Epidermal melanocyte (primary cell): ENCODE results near the gene RGS7BP.

Experiments used
- DNase-seq: peaks from one replicate; pipeline ENCODE4 v3.0.0; 2011; ENCODE audit warnings: low spot score; ENCODE audit not compliant: insufficient read length

Gene RGS7BP

DNA sequence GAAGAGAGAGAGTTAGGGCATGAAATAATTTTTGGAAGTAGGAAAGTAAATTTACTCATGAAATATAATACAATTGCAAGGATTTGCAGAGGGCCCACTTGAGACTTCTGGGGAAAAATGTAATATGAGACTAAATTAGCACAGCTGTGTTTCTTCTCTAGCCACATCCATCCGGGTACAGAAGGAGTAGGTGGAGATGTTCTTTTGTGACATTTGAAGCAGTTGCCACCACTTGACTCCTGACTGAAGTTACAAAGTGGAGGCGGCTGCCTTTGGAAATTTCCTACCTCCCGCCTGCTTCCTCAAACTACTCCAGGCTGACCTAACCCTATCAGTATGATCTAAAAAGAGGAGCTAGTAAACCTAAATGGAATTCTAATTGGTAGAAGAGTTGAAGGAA lies 126.4 kb downstream of the RGS7BP start:
- DNase-seq = no peak

DNA sequence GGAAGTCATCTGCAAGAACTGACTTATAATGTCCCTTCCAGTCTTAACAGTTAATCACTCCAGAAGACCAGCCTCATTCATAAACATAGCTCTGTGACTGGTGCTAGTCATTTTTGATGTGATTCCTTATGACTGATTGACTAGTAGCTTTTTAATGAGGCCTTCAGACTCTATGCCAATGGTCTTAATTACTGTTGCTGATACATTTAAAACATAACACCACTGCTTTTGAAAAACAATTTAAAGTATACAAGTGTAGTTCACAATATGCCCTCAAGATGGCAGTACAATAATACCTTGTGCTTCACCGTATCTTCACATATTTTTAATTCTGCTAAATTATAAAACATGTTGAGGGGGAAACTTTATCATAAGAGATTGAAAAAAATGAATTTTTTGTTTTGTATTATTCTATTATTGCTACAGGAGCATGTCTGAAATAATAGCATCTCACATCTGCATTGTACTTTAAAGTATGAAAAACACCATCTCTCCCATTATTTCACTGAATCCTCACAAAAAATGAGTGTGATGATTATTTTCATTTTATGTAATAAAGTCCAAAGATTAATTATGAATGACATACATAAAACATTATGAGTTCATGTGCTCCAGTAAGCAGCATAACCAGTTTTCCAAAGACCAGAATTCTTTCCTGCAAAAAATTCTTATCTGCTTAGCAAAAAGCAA lies 129.3 kb downstream of the RGS7BP start:
- no peak for DNase-seq

DNA sequence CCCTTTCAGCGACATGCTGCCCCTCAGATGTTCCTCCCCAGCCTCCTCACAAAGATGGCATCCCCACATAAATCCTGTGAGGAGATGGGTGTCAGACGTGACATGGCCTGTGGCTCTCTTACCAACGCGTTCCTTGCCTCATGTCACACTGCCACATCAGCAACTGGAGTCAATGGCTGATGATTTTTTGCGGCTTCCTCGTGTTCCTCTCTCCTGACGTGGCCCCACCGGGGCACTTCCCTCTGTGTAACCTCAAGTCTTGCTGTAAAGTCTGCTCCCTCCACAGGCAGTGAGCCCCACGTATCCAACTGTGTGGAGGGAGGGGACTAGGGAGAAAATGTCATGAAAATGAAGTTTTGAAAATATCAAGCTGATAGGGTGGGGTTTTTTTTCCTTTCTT lies 131.3 kb downstream of the RGS7BP start:
- DNase-seq = no peak

GRCh38 chr5:64637837-64638443 lies 132.1 kb downstream of the RGS7BP start:
- DNase-seq = no peak

- no peak for DNase-seq
Measured at GRCh38 chr5:64644831-64645230, 139.0 kb downstream of the RGS7BP start.

DNA sequence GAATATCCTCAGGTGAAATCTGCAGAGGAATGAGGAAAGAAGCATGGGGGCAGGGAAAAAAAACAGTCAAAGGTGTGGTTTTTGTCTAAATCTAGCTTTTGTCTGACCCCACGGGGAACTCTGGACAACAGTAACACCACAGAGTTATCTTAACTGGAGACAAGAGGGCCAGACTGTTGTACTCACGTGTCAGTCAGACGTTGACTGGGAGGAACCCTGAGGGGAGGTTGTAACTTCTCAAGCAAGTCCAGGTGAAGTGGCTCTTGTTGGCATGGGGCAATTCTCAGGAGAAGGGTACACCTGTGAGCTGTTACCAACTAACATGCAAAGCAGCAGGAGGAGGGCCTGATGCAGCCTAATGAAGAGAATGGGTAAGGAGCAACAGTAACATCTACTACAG lies 140.4 kb downstream of the RGS7BP start:
- DNase-seq = no peak

DNA sequence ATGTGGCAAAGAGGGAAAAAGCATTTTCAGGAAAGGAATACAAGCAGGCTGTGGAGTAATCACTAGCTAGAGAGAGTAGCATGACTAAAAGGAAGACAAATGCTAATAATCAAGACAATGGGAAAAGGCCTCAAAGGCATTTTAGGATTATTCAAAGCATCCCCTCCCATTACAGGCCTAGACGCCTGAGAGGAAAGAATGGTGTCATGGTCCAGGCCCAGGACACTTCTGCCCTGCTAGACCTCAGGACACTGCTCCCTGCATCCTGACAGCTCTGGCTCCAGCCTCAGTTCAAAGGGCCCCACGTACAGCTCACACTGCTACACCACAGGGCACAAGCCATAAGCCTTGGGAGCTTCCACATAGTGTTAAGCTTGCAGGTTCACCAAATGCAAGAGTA lies 143.7 kb downstream of the RGS7BP start:
- no peak for DNase-seq

- no peak for DNase-seq
Measured at GRCh38 chr5:64653766-64654560, 148.1 kb downstream of the RGS7BP start.

GRCh38 chr5:64654561-64654938 lies 148.7 kb downstream of the RGS7BP start:
- no peak for DNase-seq

- no peak for DNase-seq
Measured at GRCh38 chr5:64655596-64655995, 149.8 kb downstream of the RGS7BP start.

DNA sequence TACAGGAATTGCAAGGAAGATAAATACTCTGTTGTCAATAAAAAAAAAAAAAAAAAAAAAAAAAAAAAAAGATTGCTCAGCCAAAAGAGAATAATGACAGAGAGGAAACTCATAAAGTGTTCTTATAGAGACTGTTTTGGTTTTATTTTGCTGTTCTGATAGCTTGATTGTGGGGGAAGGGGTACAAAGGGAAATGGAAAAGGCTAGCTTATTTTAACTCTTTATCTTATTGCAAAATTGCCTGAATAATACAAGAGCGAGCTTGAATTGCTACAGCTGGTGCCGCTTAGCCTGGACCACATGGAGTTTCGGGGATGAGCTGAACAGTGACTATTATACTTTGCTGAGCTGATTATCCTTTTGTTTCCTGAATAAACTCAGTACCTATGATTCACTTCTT lies 153.5 kb downstream of the RGS7BP start:
- no peak for DNase-seq
